GM12864 (cell line): Measurements from ENCODE around the gene PIK3R6.

Experiments used
- DNase-seq: peaks from one replicate; pipeline ENCODE4 v3.0.0-alpha.2; 2011; ENCODE audit warnings: low read depth
- H3K4me3 ChIP-seq: 2 replicates; pipeline ENCODE4 v1.5.1; 2011; ENCODE audit warnings: mild to moderate bottlenecking, low read depth, low read length, control low read depth
- CTCF ChIP-seq: IDR thresholded peaks from 2 replicates; pipeline ENCODE4 v1.5.1; 2011; ENCODE audit warnings: low read depth, mild to moderate bottlenecking, moderate library complexity, low read length, control low read depth, inconsistent platforms; ENCODE audit errors: missing control alignments

PIK3R6 gene

GRCh38 chr17:8873801-8874715 is 6.6 kb upstream of the PIK3R6 start:
- TF ChIP-seq CTCF = no peak
- DNase-seq = no peak
- H3K4me3 ChIP-seq = no peak overlapping the region

- no peak for DNase-seq
- H3K4me3 ChIP-seq = no peak overlapping the region
- TF ChIP-seq CTCF = no peak
Observed at GRCh38 chr17:8872705-8873435, 5.4 kb upstream of the PIK3R6 start.

GRCh38 chr17:8872036-8872704 is 4.7 kb upstream of the PIK3R6 start:
- no peak for TF ChIP-seq CTCF
- H3K4me3 ChIP-seq = no peak overlapping the region
- DNase-seq = no peak

GRCh38 chr17:8871081-8871581 is 3.7 kb upstream of the PIK3R6 start:
- TF ChIP-seq CTCF = no peak
- H3K4me3 ChIP-seq = no peak overlapping the region
- no peak for DNase-seq

- no peak for DNase-seq
- TF ChIP-seq CTCF = no peak
- H3K4me3 ChIP-seq = no peak overlapping the region
Observed at GRCh38 chr17:8870406-8871040, 3.0 kb upstream of the PIK3R6 start.

- H3K4me3 ChIP-seq = no peak overlapping the region
- TF ChIP-seq CTCF = no peak
- no peak for DNase-seq
Observed at GRCh38 chr17:8869114-8869815, 1.8 kb upstream of the PIK3R6 start.
